ENCODE results near the gene KIF12.

- TF ChIP-seq CTCF (IDR thresholded peaks at IDR 0.05) (no peak), POLR2A (IDR thresholded peaks at IDR 0.05) (no peak)
Measured at GRCh38 chr9:114060711-114061110, 38.4 kb downstream of the KIF12 start.
